GM13976 (cell line): Measurements from ENCODE around the gene SPAG16.
"Not testable (repeated sequence)": the region's sequence is repeated elsewhere in the genome, so short reads cannot be mapped to it uniquely, and the experiment has no call there.

ENCODE experiments used
- DNase-seq: peaks from one replicate; pipeline ENCODE4 v3.0.0; 2012; ENCODE audit warnings: low spot score
- CTCF ChIP-seq: IDR thresholded peaks from 2 replicates; pipeline ENCODE4 v1.5.1; 2012; ENCODE audit warnings: borderline replicate concordance, mild to moderate bottlenecking; ENCODE audit not compliant: insufficient read depth; ENCODE audit errors: extremely low read depth, missing control alignments, control extremely low read depth
- in situ Hi-C: fragments of 300-500 bp; cut with MboI; formaldehyde crosslinking; loops from one replicate; pipeline ENCODE4 v1.12.0; 2022; ENCODE audit warnings: low sequenced_read_pairs, mixed read lengths, inconsistent platforms; ENCODE audit not compliant: unreplicated experiment

Gene SPAG16

GRCh38 chr2:213320604-213321003 lies 36.3 kb downstream of the SPAG16 start:
- no peak for TF ChIP-seq CTCF
- DNase-seq, result no peak
- in situ Hi-C loops, result no loop called here

- in situ Hi-C loops, result no loop called here
- DNase-seq, result no peak
- TF ChIP-seq CTCF, result no peak
These were observed 52.0 kb downstream of the SPAG16 start for GRCh38 chr2:213336253-213336770.

- in situ Hi-C loops, result no loop called here
- TF ChIP-seq CTCF, result no peak
- no peak for DNase-seq
These were observed 69.2 kb downstream of the SPAG16 start for GRCh38 chr2:213353419-213353818.

GRCh38 chr2:213376644-213377043 lies 92.4 kb downstream of the SPAG16 start:
- no peak for DNase-seq
- TF ChIP-seq CTCF, result no peak
- in situ Hi-C loops, result no loop called here

GRCh38 chr2:213407027-213407426 lies 122.8 kb downstream of the SPAG16 start:
- in situ Hi-C loops, DNase-seq: not testable (repeated sequence)

- in situ Hi-C loops, DNase-seq: not testable (repeated sequence)
These were observed 124.3 kb downstream of the SPAG16 start for GRCh38 chr2:213408426-213409070.

- in situ Hi-C loops, result not testable (repeated sequence)
These were observed 126.4 kb downstream of the SPAG16 start for GRCh38 chr2:213410687-213411086.

GRCh38 chr2:213411582-213412289 lies 127.5 kb downstream of the SPAG16 start:
- no peak for TF ChIP-seq CTCF
- DNase-seq, result no peak
- in situ Hi-C loops, result no loop called here

More at GRCh38 chr2:213410687-213411086, 126.4 kb downstream of the SPAG16 start:
- not testable (repeated sequence) for DNase-seq
